H1 (cell line): ENCODE data around the gene SLX4. TPM values are rescaled to one million over a fixed set of nuclear protein-coding genes. Genes with fewer than 3 reads are reported as not detected.

Experiments used
- CTCF ChIA-PET: fragments of 300-600 bp; sonication (Branson Sonifier 250); formaldehyde crosslinking; loops from one replicate; lab custom pipeline; 2021; ENCODE audit not compliant: partially characterized antibody; lab: Charles Lee
- POLR2A ChIA-PET: fragments of 300-600 bp; sonication (Branson Sonifier 250); formaldehyde crosslinking; loops from one replicate; lab custom pipeline; 2021; ENCODE audit warnings: inconsistent platforms; ENCODE audit not compliant: partially characterized antibody; lab: Charles Lee
- DNase-seq, 2 experiments: peaks; one replicate each; pipeline versions ENCODE4 v3.0.0 to v3.0.0-alpha.2; 2010 to 2022; ENCODE audit warnings: low spot score in 2 of 2, low read depth in 1 of 2, mixed read lengths in 1 of 2
- FAIRE-seq: peaks from 2 replicates; lab custom pipeline; 2011; peaks lifted over from hg19 to GRCh38; lab: Jason Lieb, UNC
- H2AFZ ChIP-seq: 2 replicates; pipeline ENCODE4 v1.8.1; 2012; ENCODE audit warnings: low read length, inconsistent platforms
- H2AK5ac ChIP-seq: 2 replicates; pipeline ENCODE4 v1.6.1; 2013; ENCODE audit warnings: low read depth, low read length
- H2BK120ac ChIP-seq: replicated peaks from 2 replicates; pipeline ENCODE3; 2013; ENCODE audit warnings: low read depth, low read length, inconsistent platforms
- H2BK12ac ChIP-seq: 2 replicates; pipeline ENCODE4 v1.6.1; 2013; ENCODE audit warnings: low read depth, low read length
- H2BK15ac ChIP-seq: 2 replicates; pipeline ENCODE4 v1.6.1; 2013; ENCODE audit warnings: low read length
- H2BK20ac ChIP-seq: 2 replicates; pipeline ENCODE4 v1.6.1; 2013; ENCODE audit warnings: low read length
- H2BK5ac ChIP-seq: 2 replicates; pipeline ENCODE4 v1.6.1; 2013; ENCODE audit warnings: low read depth, low read length
- H3K14ac ChIP-seq: 2 replicates; pipeline ENCODE4 v1.6.1; 2013; ENCODE audit warnings: inconsistent platforms; ENCODE audit not compliant: insufficient read length
- H3K18ac ChIP-seq: 2 replicates; pipeline ENCODE4 v1.6.1; 2013; ENCODE audit warnings: low read length; ENCODE audit errors: extremely low read depth
- H3K23ac ChIP-seq: 2 replicates; pipeline ENCODE4 v1.6.1; 2013; ENCODE audit warnings: inconsistent platforms; ENCODE audit not compliant: insufficient read length
- H3K23me2 ChIP-seq: 2 replicates; pipeline ENCODE4 v1.6.1; 2013; ENCODE audit warnings: low read depth, low read length
- H3K27ac ChIP-seq: 2 replicates; pipeline ENCODE4 v1.6.1; 2011; ENCODE audit warnings: low read depth, low read length, inconsistent platforms
- H3K27me3 ChIP-seq, 4 experiments: replicated peaks in 1 of 4; 1 replicate in 1 of 4; 2 replicates in 3 of 4; pipeline versions ENCODE4 v1.6.1 to v1.8.1; 2011 to 2013; ENCODE audit warnings: low read length in 3 of 4, mild to moderate bottlenecking in 3 of 4, inconsistent platforms in 2 of 4, mixed read lengths in 2 of 4, moderate library complexity in 1 of 4; ENCODE audit not compliant: control insufficient read depth in 3 of 4, insufficient read depth in 3 of 4; ENCODE audit errors: extremely low read depth in 1 of 4
- H3K36me3 ChIP-seq, 4 experiments: 2 replicates each; pipeline versions ENCODE4 v1.6.1 to v1.8.1; 2011 to 2013; ENCODE audit warnings: mild to moderate bottlenecking in 4 of 4, low read length in 3 of 4, moderate library complexity in 2 of 4, control low read depth in 1 of 4, inconsistent platforms in 1 of 4; ENCODE audit not compliant: insufficient read depth in 4 of 4, control insufficient read depth in 2 of 4
- H3K4ac ChIP-seq: replicated peaks from 2 replicates; pipeline ENCODE3; 2013; ENCODE audit warnings: low read length, low read depth, mixed read lengths, inconsistent platforms; ENCODE audit not compliant: insufficient read length
- H3K4me1 ChIP-seq, 4 experiments: replicated peaks in 1 of 4; 1 replicate in 1 of 4; 2 replicates in 3 of 4; pipeline versions ENCODE4 v1.6.1 to v1.8.1; 2011 to 2013; ENCODE audit warnings: low read length in 3 of 4, inconsistent platforms in 2 of 4, mixed read lengths in 1 of 4; ENCODE audit not compliant: insufficient read depth in 4 of 4, control insufficient read depth in 3 of 4
- H3K4me2 ChIP-seq, 2 experiments: 2 replicates each; pipeline versions ENCODE4 v1.6.1 to v1.8.1; 2011 to 2013; ENCODE audit warnings: low read depth in 2 of 2, low read length in 2 of 2, control low read depth in 1 of 2, inconsistent platforms in 1 of 2, mild to moderate bottlenecking in 1 of 2; ENCODE audit not compliant: insufficient read depth in 1 of 2
- H3K4me3 ChIP-seq, 4 experiments: fragments of 200-600, 300-600 bp in 1 of 4; sonication (generic), shearing (Covaris generic), sonication (Bioruptor Twin) in 1 of 4; 2 replicates each; pipeline versions ENCODE4 v1.5.1 to v1.8.1; 2011 to 2016; ENCODE audit warnings: low read length in 4 of 4, low read depth in 3 of 4, control low read depth in 2 of 4, inconsistent platforms in 2 of 4, mild to moderate bottlenecking in 2 of 4, mixed read lengths in 1 of 4, moderate library complexity in 1 of 4; ENCODE audit not compliant: insufficient read depth in 2 of 4; ENCODE audit errors: extremely low read depth in 1 of 4
- H3K56ac ChIP-seq: replicated peaks from 2 replicates; pipeline ENCODE3; 2013; ENCODE audit warnings: low read depth, mild to moderate bottlenecking, mixed read lengths, low read length, inconsistent platforms; ENCODE audit not compliant: insufficient read length
- H3K79me1 ChIP-seq: 2 replicates; pipeline ENCODE4 v1.6.1; 2013; ENCODE audit warnings: low read depth, low read length, control low read depth
- H3K79me2 ChIP-seq, 2 experiments: 2 replicates each; pipeline versions ENCODE4 v1.6.1 to v1.8.1; 2012 to 2013; ENCODE audit warnings: low read length in 2 of 2, mild to moderate bottlenecking in 2 of 2, inconsistent platforms in 1 of 2; ENCODE audit not compliant: insufficient read depth in 2 of 2, control insufficient read depth in 1 of 2
- H3K9ac ChIP-seq, 4 experiments: replicated peaks in 1 of 4; 1 replicate in 1 of 4; 2 replicates in 3 of 4; pipeline versions ENCODE4 v1.6.1 to v1.8.1; 2011 to 2013; ENCODE audit warnings: low read depth in 3 of 4, low read length in 3 of 4, control low read depth in 2 of 4, mild to moderate bottlenecking in 2 of 4, moderate library complexity in 2 of 4, inconsistent platforms in 1 of 4; ENCODE audit errors: extremely low read depth in 1 of 4
- H3K9me3 ChIP-seq, 2 experiments: 2 replicates each; pipeline versions ENCODE4 v1.6.1 to v1.8.1; 2012 to 2013; ENCODE audit warnings: mild to moderate bottlenecking in 2 of 2, moderate library complexity in 2 of 2, control low read depth in 1 of 2, inconsistent platforms in 1 of 2, low read depth in 1 of 2, low read length in 1 of 2, mixed read lengths in 1 of 2; ENCODE audit not compliant: insufficient read depth in 2 of 2
- H4K20me1 ChIP-seq, 2 experiments: replicated peaks in 1 of 2; 2 replicates each; pipeline versions ENCODE3 to v1.8.1; 2011 to 2013; ENCODE audit warnings: inconsistent platforms in 2 of 2, low read length in 2 of 2, mild to moderate bottlenecking in 1 of 2; ENCODE audit not compliant: insufficient read depth in 2 of 2, control insufficient read depth in 1 of 2
- H4K5ac ChIP-seq: 2 replicates; pipeline ENCODE4 v1.6.1; 2013; ENCODE audit warnings: low read length, low read depth, mixed read lengths, inconsistent platforms; ENCODE audit not compliant: insufficient read length
- H4K8ac ChIP-seq: 2 replicates; pipeline ENCODE4 v1.8.0; 2013; ENCODE audit warnings: mild to moderate bottlenecking, moderate library complexity, low read length, inconsistent platforms; ENCODE audit not compliant: insufficient read depth; ENCODE audit errors: extremely low read depth
- H4K91ac ChIP-seq: replicated peaks from 2 replicates; pipeline ENCODE3; 2013; ENCODE audit warnings: low read length, mixed read lengths, inconsistent platforms; ENCODE audit not compliant: insufficient read length
- ASH2L ChIP-seq: fragments of 200-600, 300-600 bp; sonication (generic); IDR thresholded peaks from one replicate; pipeline ENCODE4 v1.7.1; 2017; ENCODE audit warnings: low read length
- WGBS, 2 experiments: shearing (Covaris generic) in 1 of 2; methylation state at CpG; one replicate each; pipeline versions ENCODE4 v1.1.6 to v1.1.7; 2013 to 2015; ENCODE audit warnings: low lambda C conversion rate in 2 of 2, mixed read lengths in 2 of 2, inconsistent platforms in 1 of 2, low coverage in 1 of 2, missing lambda C conversion rate in 1 of 2; ENCODE audit not compliant: insufficient replicate concordance in 2 of 2, insufficient coverage in 1 of 2, insufficient read length in 1 of 2; ENCODE audit errors: extremely low coverage in 1 of 2, missing lambda C conversion rate in 1 of 2; 5-methylcytosine and 5-hydroxymethylcytosine counted together
- polyA plus RNA-seq, 7 experiments: library from polyadenylated mRNA; depleted of rRNA in 3 of 7; stranded (reverse) in 5 of 7; unstranded in 2 of 7; fragments of >200 nt in 5 of 7; fragments of 200-250 nt in 2 of 7; gene quantifications; 1 replicate in 5 of 7; 2 replicates in 1 of 7; 4 replicates in 1 of 7; pipeline versions ENCODE4 v1.2.1 to v1.2.3, GENCODE V29; 2011 to 2013; ENCODE audit warnings: missing spikeins in 2 of 7, mixed read lengths in 2 of 7
- total RNA-seq: library from RNA; stranded (reverse); fragmentation: NEBNext Ultra II Directional; extraction: Animal tissue kit (Norgen Biotek cat#: 25700); gene quantifications from 2 replicates; pipeline ENCODE4 v1.2.1, GENCODE V29; 2021

Gene SLX4
- total and polyA plus RNA-seq, 2 of the 8 experiments (the other 6 are each of a cell fraction or from before 2014, with no cell fraction given), result 4.4 to 11.4 TPM

- Histone ChIP-seq H4K20me1 (no peaks in the 10 kb centered on the region), H2AK5ac (no peak overlapping the region), H2BK120ac (no peak overlapping the region), H2BK5ac (no peak overlapping the region), H3K36me3 (peaks cover 0 to 12% (median 4%) of the 10 kb centered on the region in 4 experiments; a peak in 4 of 8 replicates), H2AFZ (no peak overlapping the region), H3K18ac (no peak overlapping the region), H3K27ac (no peak overlapping the region; the same call in 1 of the 2 replicates), H3K23me2 (no peaks in the 10 kb centered on the region), H4K8ac (no peak overlapping the region), H2BK20ac (no peak overlapping the region), H4K5ac (no peak overlapping the region), H4K91ac (no peak overlapping the region), H3K79me1 (no peaks in the 10 kb centered on the region), H3K9ac (no peak overlapping the region), H3K4me2 (no peak overlapping the region), H3K56ac (no peak overlapping the region), H3K4me1 (peaks cover 0 to 4% (median 2%) of the 10 kb centered on the region in 4 experiments; a peak in 2 of 7 replicates), H3K4me3 (no peak overlapping the region), H3K4ac (no peak overlapping the region), H3K9me3 (no peaks in the 10 kb centered on the region), H2BK12ac (no peak overlapping the region), H3K14ac (no peak overlapping the region), H3K27me3 (no peaks in the 10 kb centered on the region), H2BK15ac (no peak overlapping the region), H3K23ac (no peak overlapping the region), H3K79me2 (no peaks in the 10 kb centered on the region)
- ChIA-PET CTCF (interaction anchor here (0.7 to 1.9 kb wide), 3 partner anchors 44 to 63 kb away, joined by 3 to 6 read pairs (median 3); no protein-coding TSS in a partner anchor), POLR2A (interaction anchor here (1.0 to 2.0 kb wide), 3 partner anchors 14 to 72 kb away, joined by 3 to 5 read pairs (median 5); partner anchors contain the start of gene NLRC3)
- FAIRE-seq (no peak), DNase-seq (no peak)
- WGBS, 2 experiments, result 89% methylated on average over 27 of the region's 27 CpGs; no CpG with 5 or more reads in 1 of the 2 experiments
- no peak for TF ChIP-seq ASH2L
Observed at GRCh38 chr16:3590736-3591435, 20.5 kb downstream of the SLX4 start.
